Calu3 (cell line): Measurements from ENCODE around the gene RASAL3. TPM values are rescaled to one million over a fixed set of nuclear protein-coding genes. Genes with fewer than 3 reads are reported as not detected.
A peak's percentile ranks its signal among the peaks of the same experiment; 100 is the strongest.

ENCODE experiments used
- BruUV-seq: library from RNA; stranded (reverse); fragments of 400-500 nt; replicated peaks from 2 replicates; lab custom pipeline; 2021; lab: Mats Ljungman, UMichigan
- CTCF ChIA-PET: fragments of 300-600 bp; sonication (Branson Sonifier 250); formaldehyde crosslinking; loops from one replicate; lab custom pipeline; 2022; ENCODE audit warnings: antibody characterized with exemption; lab: Charles Lee
- DNase-seq: peaks from one replicate; pipeline ENCODE4 v3.0.0; 2022
- H3K27ac Mint-ChIP-seq: one replicate; pipeline ENCODE4 v1.8.0; 2022; ENCODE audit warnings: mixed read lengths; ENCODE audit not compliant: unreplicated experiment
- H3K27me3 Mint-ChIP-seq: one replicate; pipeline ENCODE4 v1.8.0; 2022; ENCODE audit warnings: mixed read lengths; ENCODE audit not compliant: unreplicated experiment
- H3K36me3 Mint-ChIP-seq: one replicate; pipeline ENCODE4 v1.8.0; 2022; ENCODE audit warnings: mild to moderate bottlenecking, moderate library complexity, mixed read lengths; ENCODE audit not compliant: insufficient read depth, unreplicated experiment
- H3K4me1 Mint-ChIP-seq: one replicate; pipeline ENCODE4 v1.8.0; 2022; ENCODE audit warnings: mild to moderate bottlenecking, low read depth, mixed read lengths; ENCODE audit not compliant: unreplicated experiment
- H3K4me3 Mint-ChIP-seq: one replicate; pipeline ENCODE4 v1.8.0; 2022; ENCODE audit warnings: mild to moderate bottlenecking, low read depth, moderate library complexity, mixed read lengths; ENCODE audit not compliant: unreplicated experiment
- H3K9me3 Mint-ChIP-seq: one replicate; pipeline ENCODE4 v1.8.0; 2022; ENCODE audit warnings: low read depth, mixed read lengths; ENCODE audit not compliant: unreplicated experiment
- intact Hi-C: fragments of 100-400 bp; cut with micrococcal nuclease; formaldehyde crosslinking; loops from one replicate; pipeline ENCODE4 v1.10.0; 2022; ENCODE audit not compliant: unreplicated experiment
- total RNA-seq: library from RNA; stranded (reverse); gene quantifications from 2 replicates; pipeline ENCODE4 v1.2.3, GENCODE V29; 2022
- TF ChIP-seq, protein P1 (sequence below): fragments of 200-600 bp; IDR thresholded peaks from one replicate; pipeline ENCODE4 v1.8.0; 2022; ENCODE audit warnings: antibody characterized with exemption; ENCODE audit not compliant: unreplicated experiment

RASAL3 gene
- total RNA-seq, 1 experiment from 2014 or later, result not detected

DNA sequence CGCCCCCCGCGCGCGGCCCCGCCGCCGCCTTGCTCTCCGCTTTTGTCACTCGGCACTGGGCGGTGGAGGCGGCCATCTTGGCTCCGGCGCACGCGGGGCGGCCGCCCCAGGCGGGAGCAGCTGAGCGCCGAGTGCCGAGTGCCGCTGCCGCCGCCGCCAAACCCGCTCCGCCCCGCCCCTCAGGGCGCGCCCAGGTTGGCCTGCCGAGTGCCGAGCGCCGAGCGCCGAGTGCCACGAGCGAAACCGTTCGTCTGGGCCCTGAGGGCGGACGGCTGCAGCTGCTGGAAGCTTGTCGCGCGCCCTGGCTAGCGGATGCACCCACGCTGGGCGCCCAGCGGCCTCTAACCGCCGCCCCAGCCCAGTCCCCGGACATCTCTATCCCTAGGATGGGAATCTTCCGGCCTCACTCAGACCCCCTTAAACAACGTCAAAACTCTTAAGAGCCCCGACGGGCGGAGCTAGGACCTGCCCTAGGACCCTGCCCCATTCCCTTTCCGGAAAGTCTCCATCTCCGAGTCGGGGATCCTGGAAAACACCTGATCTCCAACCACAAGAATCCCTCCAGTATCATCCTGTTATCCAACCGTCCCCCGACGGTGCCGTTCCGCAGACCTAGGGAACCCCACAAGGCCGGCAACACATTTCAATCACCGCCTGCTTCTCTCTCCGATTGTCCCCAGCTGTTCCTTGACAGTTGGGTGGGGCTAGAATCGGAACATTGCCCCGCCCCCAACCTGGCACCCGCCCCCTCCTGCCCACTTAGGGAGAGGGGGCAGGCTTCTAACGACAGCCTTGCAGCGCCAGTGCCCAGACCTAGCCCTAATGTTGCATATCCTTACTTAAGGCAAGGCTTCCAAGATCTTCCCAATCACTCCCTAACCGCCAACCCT lies 31.5 kb downstream of the RASAL3 start:
- Mint-ChIP-seq H3K4me1 (peaks cover 18% of the 10 kb centered on the region), H3K27me3 (no peaks in the 10 kb centered on the region), H3K27ac (peak overlapping the region; percentile 58), H3K9me3 (no peaks in the 10 kb centered on the region), H3K4me3 (peak overlapping the region; percentile 84), H3K36me3 (peaks cover 22% of the 10 kb centered on the region)
- DNase-seq, result peak; percentile 91
- BruUV-seq, result no TSS peak
- CTCF ChIA-PET, result interaction anchor here (1.2 to 1.6 kb wide), 2 partner anchors 14 to 123 kb away, joined by 4 to 8 read pairs; partner anchors contain the start of gene AKAP8L
- TF ChIP-seq, protein P1, sequence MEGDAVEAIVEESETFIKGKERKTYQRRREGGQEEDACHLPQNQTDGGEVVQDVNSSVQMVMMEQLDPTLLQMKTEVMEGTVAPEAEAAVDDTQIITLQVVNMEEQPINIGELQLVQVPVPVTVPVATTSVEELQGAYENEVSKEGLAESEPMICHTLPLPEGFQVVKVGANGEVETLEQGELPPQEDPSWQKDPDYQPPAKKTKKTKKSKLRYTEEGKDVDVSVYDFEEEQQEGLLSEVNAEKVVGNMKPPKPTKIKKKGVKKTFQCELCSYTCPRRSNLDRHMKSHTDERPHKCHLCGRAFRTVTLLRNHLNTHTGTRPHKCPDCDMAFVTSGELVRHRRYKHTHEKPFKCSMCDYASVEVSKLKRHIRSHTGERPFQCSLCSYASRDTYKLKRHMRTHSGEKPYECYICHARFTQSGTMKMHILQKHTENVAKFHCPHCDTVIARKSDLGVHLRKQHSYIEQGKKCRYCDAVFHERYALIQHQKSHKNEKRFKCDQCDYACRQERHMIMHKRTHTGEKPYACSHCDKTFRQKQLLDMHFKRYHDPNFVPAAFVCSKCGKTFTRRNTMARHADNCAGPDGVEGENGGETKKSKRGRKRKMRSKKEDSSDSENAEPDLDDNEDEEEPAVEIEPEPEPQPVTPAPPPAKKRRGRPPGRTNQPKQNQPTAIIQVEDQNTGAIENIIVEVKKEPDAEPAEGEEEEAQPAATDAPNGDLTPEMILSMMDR, result no peak
- intact Hi-C loops, result no loop called here

- Mint-ChIP-seq H3K9me3 (no peaks in the 10 kb centered on the region), H3K27me3 (no peaks in the 10 kb centered on the region), H3K4me3 (peak overlapping the region; percentile 84), H3K27ac (peak overlapping the region; percentile 91), H3K4me1 (peaks cover 18% of the 10 kb centered on the region), H3K36me3 (peaks cover 26% of the 10 kb centered on the region)
- no TSS peak for BruUV-seq
- TF ChIP-seq, protein P1, result no peak
- CTCF ChIA-PET, result interaction anchor here (1.2 to 1.6 kb wide), 2 partner anchors 13 to 124 kb away, joined by 4 to 8 read pairs; partner anchors contain the start of gene AKAP8L
- intact Hi-C loops, result no loop called here
- no peak for DNase-seq
Observed at GRCh38 chr19:15432018-15432494, 32.3 kb downstream of the RASAL3 start.

DNA sequence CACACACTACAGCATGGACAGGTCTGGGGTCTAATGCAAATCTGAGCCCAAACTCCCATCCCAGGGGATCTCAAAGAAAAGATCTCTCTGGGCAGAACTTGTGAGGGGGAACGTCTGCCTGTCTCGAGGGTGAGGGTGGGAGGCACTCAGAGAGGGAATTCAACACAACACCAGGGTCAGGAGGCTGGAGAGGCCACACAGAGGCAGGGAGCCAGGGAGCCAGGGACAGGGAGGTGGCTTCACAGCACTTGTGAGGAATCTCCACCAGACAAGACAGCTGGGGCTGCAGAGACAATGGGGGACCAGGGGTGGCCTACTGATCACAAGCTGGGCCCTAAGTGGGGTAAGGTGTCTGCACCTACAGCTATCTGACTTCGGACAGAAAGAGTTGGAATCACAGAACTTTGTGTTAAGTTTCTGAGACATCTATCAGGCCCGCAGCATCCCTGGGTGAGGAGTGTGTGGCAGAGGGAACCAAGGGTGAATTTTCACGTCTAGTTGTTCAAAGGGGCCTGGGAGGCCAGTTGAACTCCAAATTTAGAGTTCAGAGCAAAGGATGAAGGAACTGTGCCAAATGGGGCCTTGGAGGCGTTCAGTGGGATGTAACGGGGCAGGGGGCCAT lies 32.8 kb downstream of the RASAL3 start:
- H3K36me3 Mint-ChIP-seq, result peaks cover 30% of the 10 kb centered on the region
- CTCF ChIA-PET, result no interaction called here
- no peak for DNase-seq
- BruUV-seq, result TSS peak; percentile 83
- H3K27me3 Mint-ChIP-seq, result no peaks in the 10 kb centered on the region
- H3K9me3 Mint-ChIP-seq, result no peaks in the 10 kb centered on the region
- intact Hi-C loops, result no loop called here
- peaks cover 18% of the 10 kb centered on the region for H3K4me1 Mint-ChIP-seq
- TF ChIP-seq, protein P1, result no peak
- H3K4me3 Mint-ChIP-seq, result peak overlapping the region; percentile 84
- peak overlapping the region; percentile 91 for H3K27ac Mint-ChIP-seq

- TF ChIP-seq, protein P1, result no peak
- peaks cover 30% of the 10 kb centered on the region for H3K36me3 Mint-ChIP-seq
- no peaks in the 10 kb centered on the region for H3K27me3 Mint-ChIP-seq
- BruUV-seq, result no TSS peak
- peaks cover 18% of the 10 kb centered on the region for H3K4me1 Mint-ChIP-seq
- CTCF ChIA-PET, result no interaction called here
- intact Hi-C loops, result no loop called here
- no peak for DNase-seq
- H3K9me3 Mint-ChIP-seq, result no peaks in the 10 kb centered on the region
- H3K4me3 Mint-ChIP-seq, result peak overlapping the region; percentile 84
- no peak overlapping the region for H3K27ac Mint-ChIP-seq
Observed at GRCh38 chr19:15430526-15431120, 33.7 kb downstream of the RASAL3 start.
